ENCODE measurements around the gene PRDM5.

Gene PRDM5

GRCh38 chr4:120837656-120838055 lies 84.9 kb downstream of the PRDM5 start:
- Histone ChIP-seq H3K9ac (ENCODE audit: low read length) (no peak overlapping the region), H3K4ac (ENCODE audit: low read depth, low read length) (no peak overlapping the region), H3K4me1 (ENCODE audit: control insufficient read depth, low read depth, low read length) (no peaks in the 10 kb centered on the region), H3K4me2 (ENCODE audit: low read length) (no peak overlapping the region), H3K23ac (ENCODE audit: low read length) (no peak overlapping the region), H3K79me2 (ENCODE audit: control insufficient read depth, insufficient read depth, low read length) (no peaks in the 10 kb centered on the region), H3K4me3 (ENCODE audit: low read length) (no peak overlapping the region), H3K18ac (ENCODE audit: low read length) (no peak overlapping the region), H3K27ac (ENCODE audit: low read depth, low read length) (no peak overlapping the region), H3K56ac (ENCODE audit: low read length) (no peak overlapping the region), H4K5ac (ENCODE audit: low read length) (no peak overlapping the region), H3K27me3 (ENCODE audit: insufficient read depth, low read length, poor library complexity) (no peaks in the 10 kb centered on the region), H2AK5ac (ENCODE audit: low read length) (no peak overlapping the region), H3K79me1 (ENCODE audit: low read length) (no peaks in the 10 kb centered on the region), H2BK15ac (replicated peaks; ENCODE audit: low read depth) (no peak overlapping the region), H4K8ac (ENCODE audit: low read depth, low read length) (no peak overlapping the region), H2BK120ac (ENCODE audit: low read depth, low read length) (no peak overlapping the region), H3K36me3 (ENCODE audit: control insufficient read depth, insufficient read depth, low read length) (no peaks in the 10 kb centered on the region), H2BK5ac (ENCODE audit: low read length) (no peak overlapping the region)
- no CpG with 5 or more reads among the region's 1 CpG for WGBS (ENCODE audit: extremely low coverage, insufficient coverage, low lambda C conversion rate)
- no peak for DNase-seq

- WGBS (ENCODE audit: extremely low coverage, insufficient coverage, low lambda C conversion rate), result no CpG with 5 or more reads among the region's 1 CpG
- no peak overlapping the region for H2BK5ac ChIP-seq (ENCODE audit: low read length)
- no peaks in the 10 kb centered on the region for H3K79me2 ChIP-seq (ENCODE audit: control insufficient read depth, insufficient read depth, low read length)
- no peak overlapping the region for H2BK120ac ChIP-seq (ENCODE audit: low read depth, low read length)
- H3K23ac ChIP-seq (ENCODE audit: low read length), result no peak overlapping the region
- no peak overlapping the region for H3K27ac ChIP-seq (ENCODE audit: low read depth, low read length)
- H3K79me1 ChIP-seq (ENCODE audit: low read length), result no peaks in the 10 kb centered on the region
- no peaks in the 10 kb centered on the region for H3K27me3 ChIP-seq (ENCODE audit: insufficient read depth, low read length, poor library complexity)
- H3K4me1 ChIP-seq (ENCODE audit: control insufficient read depth, low read depth, low read length), result no peaks in the 10 kb centered on the region
- H4K8ac ChIP-seq (ENCODE audit: low read depth, low read length), result no peak overlapping the region
- no peak overlapping the region for H3K9ac ChIP-seq (ENCODE audit: low read length)
- H2BK15ac ChIP-seq (replicated peaks; ENCODE audit: low read depth), result no peak overlapping the region
- no peak overlapping the region for H4K5ac ChIP-seq (ENCODE audit: low read length)
- no peak for DNase-seq
- no peak overlapping the region for H3K18ac ChIP-seq (ENCODE audit: low read length)
- H3K56ac ChIP-seq (ENCODE audit: low read length), result no peak overlapping the region
- H3K4me2 ChIP-seq (ENCODE audit: low read length), result no peak overlapping the region
- H3K4ac ChIP-seq (ENCODE audit: low read depth, low read length), result no peak overlapping the region
- no peaks in the 10 kb centered on the region for H3K36me3 ChIP-seq (ENCODE audit: control insufficient read depth, insufficient read depth, low read length)
- no peak overlapping the region for H3K4me3 ChIP-seq (ENCODE audit: low read length)
- no peak overlapping the region for H2AK5ac ChIP-seq (ENCODE audit: low read length)
Measured at GRCh38 chr4:120835342-120835741, 87.2 kb downstream of the PRDM5 start.

DNA sequence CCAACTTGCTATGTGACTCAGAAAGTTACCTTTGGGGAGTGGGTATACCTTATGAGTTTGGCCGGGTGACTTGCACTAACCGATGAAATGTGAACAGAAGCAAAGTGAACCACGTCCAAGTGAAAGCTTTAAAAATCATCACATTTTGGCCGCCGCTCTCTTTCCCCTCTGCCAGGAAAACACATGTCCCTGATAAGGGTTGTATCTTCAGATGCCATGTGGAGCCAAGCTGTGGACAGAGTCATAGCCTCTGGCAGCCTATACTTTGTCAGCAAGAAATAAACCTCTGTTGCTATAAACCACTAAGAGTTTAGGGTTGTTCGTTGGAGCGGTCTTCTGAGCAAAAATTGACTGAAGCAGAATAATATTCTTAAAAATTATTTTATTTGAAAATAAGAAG lies 92.3 kb downstream of the PRDM5 start:
- H3K79me2 ChIP-seq (ENCODE audit: control insufficient read depth, insufficient read depth, low read length), result no peaks in the 10 kb centered on the region
- H2AK5ac ChIP-seq (ENCODE audit: low read length), result no peak overlapping the region
- H3K4me2 ChIP-seq (ENCODE audit: low read length), result no peak overlapping the region
- H3K23ac ChIP-seq (ENCODE audit: low read length), result no peak overlapping the region
- H3K4ac ChIP-seq (ENCODE audit: low read depth, low read length), result no peak overlapping the region
- H2BK5ac ChIP-seq (ENCODE audit: low read length), result no peak overlapping the region
- no peak overlapping the region for H2BK15ac ChIP-seq (replicated peaks; ENCODE audit: low read depth)
- no peak overlapping the region for H3K9ac ChIP-seq (ENCODE audit: low read length)
- WGBS (ENCODE audit: extremely low coverage, insufficient coverage, low lambda C conversion rate), result 100% methylated on average over 1 of the region's 7 CpGs
- H3K27me3 ChIP-seq (ENCODE audit: insufficient read depth, low read length, poor library complexity), result no peaks in the 10 kb centered on the region
- no peak overlapping the region for H3K18ac ChIP-seq (ENCODE audit: low read length)
- H3K27ac ChIP-seq (ENCODE audit: low read depth, low read length), result no peak overlapping the region
- no peaks in the 10 kb centered on the region for H3K4me1 ChIP-seq (ENCODE audit: control insufficient read depth, low read depth, low read length)
- H4K5ac ChIP-seq (ENCODE audit: low read length), result no peak overlapping the region
- no peak overlapping the region for H2BK120ac ChIP-seq (ENCODE audit: low read depth, low read length)
- no peak overlapping the region for H3K4me3 ChIP-seq (ENCODE audit: low read length)
- H3K56ac ChIP-seq (ENCODE audit: low read length), result no peak overlapping the region
- no peak overlapping the region for H4K8ac ChIP-seq (ENCODE audit: low read depth, low read length)
- no peak for DNase-seq
- no peaks in the 10 kb centered on the region for H3K79me1 ChIP-seq (ENCODE audit: low read length)
- H3K36me3 ChIP-seq (ENCODE audit: control insufficient read depth, insufficient read depth, low read length), result no peaks in the 10 kb centered on the region

DNA sequence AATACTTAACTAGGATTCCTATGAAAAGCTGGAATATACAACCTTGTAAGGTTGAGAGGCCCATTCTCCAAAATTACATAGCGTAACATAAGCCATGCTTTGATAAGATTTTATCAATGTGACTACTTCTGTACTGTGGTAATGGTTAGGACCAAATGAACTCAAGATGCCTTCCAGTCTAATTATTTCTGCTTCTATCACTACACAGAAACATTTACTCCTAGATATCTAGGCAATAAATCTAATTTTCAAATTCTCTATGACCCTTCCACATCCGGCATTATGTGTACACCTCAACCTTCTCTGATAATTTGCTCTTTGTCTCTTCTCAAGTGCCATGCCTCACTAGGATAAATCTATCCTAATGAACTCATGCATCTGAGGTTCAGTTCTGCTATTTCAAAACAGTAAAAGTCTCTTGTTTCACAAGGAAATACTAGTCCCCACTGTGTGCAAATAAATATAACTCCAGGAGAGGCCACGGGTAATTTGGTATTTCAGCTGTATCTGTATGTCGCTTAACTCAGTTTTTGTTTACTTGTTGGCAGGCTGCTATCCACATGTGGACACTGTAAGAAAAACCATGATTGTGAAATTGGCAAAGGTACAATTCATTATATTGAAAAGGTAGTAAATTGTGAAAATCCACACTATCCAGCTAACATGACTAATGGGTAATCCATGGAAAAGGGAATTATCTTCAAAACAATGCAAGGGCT lies 93.3 kb downstream of the PRDM5 start:
- Histone ChIP-seq H3K9ac (ENCODE audit: low read length) (no peak overlapping the region), H3K79me2 (ENCODE audit: control insufficient read depth, insufficient read depth, low read length) (no peaks in the 10 kb centered on the region), H3K4ac (ENCODE audit: low read depth, low read length) (no peak overlapping the region), H3K27ac (ENCODE audit: low read depth, low read length) (no peak overlapping the region), H3K79me1 (ENCODE audit: low read length) (no peaks in the 10 kb centered on the region), H2AK5ac (ENCODE audit: low read length) (no peak overlapping the region), H3K4me3 (ENCODE audit: low read length) (no peak overlapping the region), H4K5ac (ENCODE audit: low read length) (no peak overlapping the region), H2BK15ac (replicated peaks; ENCODE audit: low read depth) (no peak overlapping the region), H4K8ac (ENCODE audit: low read depth, low read length) (no peak overlapping the region), H3K4me2 (ENCODE audit: low read length) (no peak overlapping the region), H3K36me3 (ENCODE audit: control insufficient read depth, insufficient read depth, low read length) (no peaks in the 10 kb centered on the region), H3K4me1 (ENCODE audit: control insufficient read depth, low read depth, low read length) (no peaks in the 10 kb centered on the region), H2BK120ac (ENCODE audit: low read depth, low read length) (no peak overlapping the region), H2BK5ac (ENCODE audit: low read length) (no peak overlapping the region), H3K23ac (ENCODE audit: low read length) (no peak overlapping the region), H3K27me3 (ENCODE audit: insufficient read depth, low read length, poor library complexity) (no peaks in the 10 kb centered on the region), H3K18ac (ENCODE audit: low read length) (no peak overlapping the region), H3K56ac (ENCODE audit: low read length) (no peak overlapping the region)
- no CpG with 5 or more reads among the region's 4 CpGs for WGBS (ENCODE audit: extremely low coverage, insufficient coverage, low lambda C conversion rate)
- DNase-seq, result no peak

- H3K23ac ChIP-seq (ENCODE audit: low read length), result no peak overlapping the region
- H3K9ac ChIP-seq (ENCODE audit: low read length), result no peak overlapping the region
- DNase-seq, result no peak
- no peaks in the 10 kb centered on the region for H3K79me1 ChIP-seq (ENCODE audit: low read length)
- no peak overlapping the region for H2AK5ac ChIP-seq (ENCODE audit: low read length)
- H3K4me2 ChIP-seq (ENCODE audit: low read length), result no peak overlapping the region
- H3K36me3 ChIP-seq (ENCODE audit: control insufficient read depth, insufficient read depth, low read length), result no peaks in the 10 kb centered on the region
- no peak overlapping the region for H2BK5ac ChIP-seq (ENCODE audit: low read length)
- no peak overlapping the region for H3K4me3 ChIP-seq (ENCODE audit: low read length)
- H3K4ac ChIP-seq (ENCODE audit: low read depth, low read length), result no peak overlapping the region
- H4K5ac ChIP-seq (ENCODE audit: low read length), result no peak overlapping the region
- H3K27ac ChIP-seq (ENCODE audit: low read depth, low read length), result no peak overlapping the region
- WGBS (ENCODE audit: extremely low coverage, insufficient coverage, low lambda C conversion rate), result no CpG with 5 or more reads among the region's 6 CpGs
- no peaks in the 10 kb centered on the region for H3K27me3 ChIP-seq (ENCODE audit: insufficient read depth, low read length, poor library complexity)
- no peak overlapping the region for H2BK120ac ChIP-seq (ENCODE audit: low read depth, low read length)
- H3K4me1 ChIP-seq (ENCODE audit: control insufficient read depth, low read depth, low read length), result no peaks in the 10 kb centered on the region
- H3K56ac ChIP-seq (ENCODE audit: low read length), result no peak overlapping the region
- no peak overlapping the region for H4K8ac ChIP-seq (ENCODE audit: low read depth, low read length)
- H2BK15ac ChIP-seq (replicated peaks; ENCODE audit: low read depth), result no peak overlapping the region
- no peak overlapping the region for H3K18ac ChIP-seq (ENCODE audit: low read length)
- H3K79me2 ChIP-seq (ENCODE audit: control insufficient read depth, insufficient read depth, low read length), result no peaks in the 10 kb centered on the region
Measured at GRCh38 chr4:120826853-120827252, 95.7 kb downstream of the PRDM5 start.

DNA sequence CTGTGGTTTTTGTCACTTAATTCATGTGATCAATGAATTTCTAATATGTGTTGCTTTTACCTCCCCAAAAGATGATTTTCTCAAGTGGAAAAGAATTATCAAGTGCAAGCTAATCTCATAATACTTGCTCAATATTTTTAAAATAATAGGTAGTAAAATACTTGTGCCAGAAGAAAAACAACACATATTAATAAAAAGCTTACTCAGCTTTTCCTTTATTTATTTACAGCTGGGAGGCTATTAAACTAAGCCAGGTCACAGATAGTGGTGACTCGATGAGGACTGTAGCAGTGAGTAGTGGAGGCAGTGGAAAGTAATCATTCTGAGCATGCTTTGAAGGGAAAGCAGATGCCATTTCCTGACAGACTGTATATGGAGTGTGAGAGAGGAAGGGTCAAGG lies 96.1 kb downstream of the PRDM5 start:
- H3K27me3 ChIP-seq (ENCODE audit: insufficient read depth, low read length, poor library complexity), result no peaks in the 10 kb centered on the region
- no peak overlapping the region for H2BK5ac ChIP-seq (ENCODE audit: low read length)
- no peak overlapping the region for H2BK15ac ChIP-seq (replicated peaks; ENCODE audit: low read depth)
- no peaks in the 10 kb centered on the region for H3K79me1 ChIP-seq (ENCODE audit: low read length)
- H3K4me3 ChIP-seq (ENCODE audit: low read length), result no peak overlapping the region
- H3K27ac ChIP-seq (ENCODE audit: low read depth, low read length), result no peak overlapping the region
- no peak overlapping the region for H4K5ac ChIP-seq (ENCODE audit: low read length)
- no peak overlapping the region for H2BK120ac ChIP-seq (ENCODE audit: low read depth, low read length)
- no peak overlapping the region for H3K4ac ChIP-seq (ENCODE audit: low read depth, low read length)
- no peaks in the 10 kb centered on the region for H3K4me1 ChIP-seq (ENCODE audit: control insufficient read depth, low read depth, low read length)
- no peak overlapping the region for H2AK5ac ChIP-seq (ENCODE audit: low read length)
- no peak overlapping the region for H3K9ac ChIP-seq (ENCODE audit: low read length)
- no peak overlapping the region for H4K8ac ChIP-seq (ENCODE audit: low read depth, low read length)
- no peak overlapping the region for H3K4me2 ChIP-seq (ENCODE audit: low read length)
- no peak for DNase-seq
- no CpG with 5 or more reads among the region's 1 CpG for WGBS (ENCODE audit: extremely low coverage, insufficient coverage, low lambda C conversion rate)
- H3K79me2 ChIP-seq (ENCODE audit: control insufficient read depth, insufficient read depth, low read length), result no peaks in the 10 kb centered on the region
- H3K18ac ChIP-seq (ENCODE audit: low read length), result no peak overlapping the region
- H3K56ac ChIP-seq (ENCODE audit: low read length), result no peak overlapping the region
- no peaks in the 10 kb centered on the region for H3K36me3 ChIP-seq (ENCODE audit: control insufficient read depth, insufficient read depth, low read length)
- no peak overlapping the region for H3K23ac ChIP-seq (ENCODE audit: low read length)
